HG03175 (cell line): ENCODE measurements around the gene REPS2.
"Not testable (repeated sequence)": the region's sequence is repeated elsewhere in the genome, so short reads cannot be mapped to it uniquely, and the experiment has no call there.

ENCODE experiments used
- ATAC-seq: cut with Tn5 transposase; IDR thresholded peaks from one replicate; pipeline ENCODE4 v1.9.1; 2021; ENCODE audit warnings: mild to moderate bottlenecking, moderate library complexity; ENCODE audit not compliant: unreplicated experiment

The REPS2 gene

GRCh38 chrX:16962661-16963060 is 16.2 kb downstream of the REPS2 start:
- ATAC-seq = not testable (repeated sequence)

- no peak for ATAC-seq
Observed at GRCh38 chrX:16963216-16963615, 16.8 kb downstream of the REPS2 start.

- ATAC-seq = not testable (repeated sequence)
Observed at GRCh38 chrX:16964976-16965375, 18.5 kb downstream of the REPS2 start.

- no peak for ATAC-seq
Observed at GRCh38 chrX:16966752-16967448, 20.4 kb downstream of the REPS2 start.

- not testable (repeated sequence) for ATAC-seq
Observed at GRCh38 chrX:16968753-16969152, 22.3 kb downstream of the REPS2 start.

GRCh38 chrX:16970977-16971376 is 24.5 kb downstream of the REPS2 start:
- ATAC-seq = no peak

DNA sequence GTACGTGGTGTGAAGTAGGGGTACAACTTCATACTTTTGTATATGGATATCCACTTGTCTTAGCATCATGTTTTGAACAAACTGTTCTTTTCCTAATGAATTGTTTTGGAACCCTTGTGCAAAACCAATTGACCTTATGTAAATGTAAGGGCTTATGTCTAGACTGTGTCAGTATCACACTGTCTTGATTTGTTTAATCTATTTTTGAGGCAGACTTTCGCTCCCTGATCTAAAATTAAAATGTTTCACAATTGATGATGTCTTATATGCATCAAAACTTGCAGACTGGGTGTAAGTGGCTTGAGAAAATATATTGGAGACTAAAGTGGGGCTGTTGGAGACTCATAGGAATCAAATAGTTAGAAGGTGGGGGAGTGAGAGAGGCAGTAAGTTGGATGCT is 25.2 kb downstream of the REPS2 start:
- no peak for ATAC-seq

GRCh38 chrX:16975233-16975632 is 28.8 kb downstream of the REPS2 start:
- ATAC-seq = no peak

DNA sequence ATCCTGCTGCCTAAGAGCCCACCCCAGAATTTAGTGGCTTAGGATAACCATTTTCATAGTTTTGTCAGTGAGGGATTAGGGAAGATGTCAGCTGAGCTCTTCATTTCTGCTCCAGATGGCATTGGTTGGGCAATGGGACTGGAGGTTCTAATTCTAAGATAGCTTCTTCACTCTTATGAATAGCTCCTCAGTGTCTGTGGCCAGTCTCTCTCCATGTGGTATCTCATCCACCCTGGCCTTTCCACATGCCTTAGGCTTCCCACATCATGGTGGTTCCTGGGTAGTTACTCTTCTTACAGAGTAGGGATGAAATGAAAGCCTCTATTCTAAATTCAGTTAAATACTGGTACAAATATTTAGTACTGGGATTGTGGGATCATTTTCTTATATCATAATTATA is 31.3 kb downstream of the REPS2 start:
- no peak for ATAC-seq

- no peak for ATAC-seq
Observed at GRCh38 chrX:16978193-16978984, 31.9 kb downstream of the REPS2 start.

DNA sequence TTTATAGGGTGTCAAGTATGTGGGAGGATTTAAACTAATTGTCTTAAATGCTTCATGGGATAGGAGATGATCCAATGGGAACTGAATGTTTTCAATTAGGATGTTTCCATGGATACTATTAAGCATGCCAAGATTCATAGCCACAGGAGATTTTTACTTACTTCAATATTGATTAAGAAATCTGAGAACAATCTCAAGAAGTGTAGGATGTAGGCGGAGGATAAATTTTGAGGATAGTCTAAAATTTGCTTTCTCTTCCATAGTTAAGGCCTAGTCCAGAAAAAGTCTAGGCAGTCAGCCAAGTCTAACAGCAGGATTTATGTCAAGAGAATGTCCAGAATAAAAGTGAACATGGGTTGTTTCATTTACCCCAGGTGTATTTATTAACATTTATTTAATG is 32.8 kb downstream of the REPS2 start:
- no peak for ATAC-seq

DNA sequence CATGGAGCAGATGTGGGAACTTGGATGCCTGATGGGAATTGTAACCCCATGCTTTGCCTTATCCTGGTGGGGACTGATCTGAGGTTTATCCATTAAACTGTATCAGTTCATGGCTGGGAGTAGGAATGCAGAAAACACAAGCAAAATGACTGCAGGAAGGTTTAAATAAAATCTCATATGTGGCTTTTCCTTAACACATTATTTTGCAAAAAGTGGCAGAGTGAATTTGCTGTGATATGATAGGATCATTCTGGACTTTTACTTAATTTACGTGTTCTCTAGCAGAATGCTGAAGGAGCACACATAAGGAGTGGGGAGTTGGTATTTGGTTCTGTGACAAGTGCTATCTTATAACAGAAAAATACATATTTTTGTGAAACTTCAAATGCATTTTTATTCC is 34.8 kb downstream of the REPS2 start:
- ATAC-seq = no peak

- ATAC-seq = no peak
Observed at GRCh38 chrX:16981980-16982379, 35.5 kb downstream of the REPS2 start.

DNA sequence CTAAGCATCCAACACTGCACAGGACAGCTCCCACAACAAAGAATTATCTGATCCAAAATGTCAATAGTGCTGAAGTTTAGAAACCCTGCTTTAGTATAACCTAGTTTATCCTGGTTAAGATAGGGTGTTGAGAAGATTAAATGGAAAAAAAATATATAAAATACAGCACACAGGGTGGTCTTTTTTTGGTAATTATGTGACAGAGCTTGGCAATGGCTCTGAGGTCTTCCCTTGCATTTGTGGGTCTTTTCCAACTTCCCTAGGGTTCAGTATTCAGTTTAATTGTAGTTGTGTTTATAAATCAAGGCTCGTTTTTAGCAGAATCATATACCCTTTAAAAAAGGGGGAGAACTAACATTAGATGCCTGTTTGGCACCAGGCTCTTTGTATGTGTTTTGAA is 36.6 kb downstream of the REPS2 start:
- ATAC-seq = no peak

GRCh38 chrX:16985286-16985685 is 38.8 kb downstream of the REPS2 start:
- ATAC-seq = no peak

DNA sequence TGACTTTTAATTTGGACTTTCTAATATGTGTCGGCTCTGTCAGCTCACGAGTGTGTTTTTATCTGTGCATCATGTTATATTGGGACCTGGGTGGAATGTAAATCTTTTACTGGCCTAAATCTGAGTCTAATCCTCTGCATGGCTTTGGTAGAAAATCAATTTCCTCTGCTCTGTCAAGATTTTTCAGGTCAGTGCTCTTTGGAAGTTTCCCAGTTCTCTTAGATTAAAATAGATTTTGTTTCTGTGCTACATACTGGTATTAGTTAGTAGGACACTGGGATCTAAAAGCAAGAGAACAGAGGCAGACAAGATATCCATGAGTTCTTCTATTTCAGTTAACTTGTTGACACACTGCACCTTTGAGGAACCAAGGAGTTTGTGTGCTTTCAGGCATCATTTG is 39.7 kb downstream of the REPS2 start:
- ATAC-seq = no peak

DNA sequence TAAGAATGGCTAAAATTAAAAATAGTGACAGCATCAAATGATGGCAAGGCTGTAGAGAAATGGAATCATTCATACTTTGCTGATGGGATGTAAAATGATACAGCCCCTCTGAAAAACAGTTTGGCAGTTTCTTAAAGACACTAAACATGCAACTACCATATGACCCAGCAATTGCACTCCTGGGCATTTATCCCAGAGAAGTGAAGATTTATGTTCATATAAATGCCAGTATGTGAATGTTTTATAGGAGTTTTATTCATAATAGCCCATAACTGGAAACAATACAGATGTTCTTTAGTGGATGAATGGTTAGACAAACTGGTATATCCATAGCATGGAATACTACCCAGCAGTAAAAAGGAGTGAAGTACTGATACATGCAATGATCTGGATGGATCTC is 43.3 kb downstream of the REPS2 start:
- ATAC-seq = no peak

DNA sequence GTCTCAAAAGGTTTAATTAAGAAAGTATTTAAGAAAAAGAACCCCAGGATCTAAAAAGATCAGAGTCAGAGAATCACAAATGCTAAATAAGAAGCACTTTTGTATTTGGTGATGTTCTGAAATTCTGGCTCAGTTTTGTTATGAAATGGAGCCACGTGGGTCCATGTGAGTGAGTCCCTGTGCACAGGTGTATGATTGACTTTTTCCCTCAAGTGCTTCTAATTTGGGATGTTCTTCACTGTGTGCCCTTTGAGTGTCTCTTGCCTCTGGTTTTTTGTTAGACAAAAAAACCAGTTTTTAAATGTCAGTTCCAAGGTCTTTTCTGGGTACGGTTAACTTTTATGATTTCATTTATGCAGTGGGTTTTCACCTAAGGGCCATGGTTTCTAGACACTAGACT is 44.4 kb downstream of the REPS2 start:
- ATAC-seq = no peak

DNA sequence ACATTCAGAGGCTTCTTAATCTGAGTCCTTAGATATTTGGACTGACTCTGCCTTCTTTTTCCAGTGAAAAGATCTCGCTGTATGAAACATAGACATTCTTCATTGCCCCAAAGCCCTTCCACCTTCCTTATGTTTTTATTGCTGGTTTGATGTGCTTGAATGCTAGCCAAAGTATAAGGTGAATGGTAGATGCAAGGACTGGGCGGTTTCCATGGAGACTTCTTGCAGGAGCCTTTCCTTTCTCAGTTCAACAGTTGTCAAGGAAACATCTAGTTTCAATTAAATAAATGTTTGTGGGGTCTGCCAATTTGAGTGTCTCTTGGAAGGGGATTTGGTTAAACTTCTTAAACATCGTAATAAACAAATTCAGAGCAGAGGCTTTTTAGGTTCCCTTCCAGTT is 46.0 kb downstream of the REPS2 start:
- no peak for ATAC-seq

- no peak for ATAC-seq
Observed at GRCh38 chrX:16992951-16993350, 46.5 kb downstream of the REPS2 start.

DNA sequence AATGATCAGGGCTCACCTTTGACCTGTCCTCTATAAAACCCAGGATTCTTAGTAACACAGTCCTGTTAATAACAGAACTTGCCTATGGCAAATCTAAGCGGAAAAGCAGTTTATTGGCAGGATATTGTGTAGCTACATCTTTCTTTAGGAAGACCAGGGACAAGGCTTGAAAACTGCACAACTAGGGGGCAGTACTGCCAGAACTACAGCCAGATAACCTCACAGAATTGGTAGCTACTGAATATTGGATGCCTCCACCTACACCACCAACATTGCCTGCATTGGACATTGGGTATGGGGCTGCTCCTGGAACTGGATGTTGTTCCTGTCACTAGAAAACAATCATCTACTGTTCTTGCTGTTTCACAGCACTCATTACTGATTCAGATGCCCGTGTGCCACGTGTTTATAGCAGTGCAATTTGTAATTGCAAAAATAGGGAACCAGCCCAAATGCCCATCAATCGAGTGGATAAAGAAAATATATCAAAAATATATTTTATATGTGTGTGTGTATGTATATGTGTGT is 47.4 kb downstream of the REPS2 start:
- no peak for ATAC-seq

GRCh38 chrX:16994736-16995135 is 48.3 kb downstream of the REPS2 start:
- ATAC-seq = no peak
